Sigmoid colon (tissue), 7 donors: ENCODE data around the gene MOB3C. TPM values are rescaled to one million over a fixed set of nuclear protein-coding genes. Genes with fewer than 3 reads are reported as not detected.
A peak's percentile ranks its signal among the peaks of the same experiment; 100 is the strongest.

Source experiments
- DNase-seq: peaks from one replicate; pipeline ENCODE4 v3.0.0-alpha.2; 2019
- H3K27ac ChIP-seq, 4 donors: fragments of 200-600 bp; sonication (generic); one replicate each; pipeline ENCODE4 v1.5.1; 2016 to 2019; ENCODE audit warnings: mild to moderate bottlenecking in 1 of 4
- H3K27me3 ChIP-seq, 3 donors: fragments of 200-600 bp; sonication (generic); one replicate each; pipeline ENCODE4 v1.5.1; 2019; ENCODE audit warnings: mild to moderate bottlenecking in 1 of 3
- H3K36me3 ChIP-seq, 4 donors: fragments of 200-600 bp; sonication (generic); one replicate each; pipeline ENCODE4 v1.5.1; 2016 to 2019
- H3K4me1 ChIP-seq, 4 donors: fragments of 200-600 bp; sonication (generic); one replicate each; pipeline ENCODE4 v1.5.1; 2017 to 2019
- H3K4me3 ChIP-seq, 4 donors: fragments of 200-600 bp; sonication (generic); one replicate each; pipeline ENCODE4 v1.5.1; 2017 to 2019; ENCODE audit warnings: mild to moderate bottlenecking in 2 of 4, moderate library complexity in 1 of 4
- H3K9me3 ChIP-seq, 4 donors: fragments of 200-600 bp in 3 of 4; sonication (generic) in 3 of 4; one replicate each; pipeline versions ENCODE4 v1.5.1 to v1.6.1; 2013 to 2019
- EP300 ChIP-seq, 4 donors: sonication (generic); formaldehyde crosslinking; IDR thresholded peaks; one replicate each; pipeline ENCODE4 v1.6.1; 2017; ENCODE audit warnings: antibody characterized with exemption in 4 of 4
- POLR2A ChIP-seq, 2 donors: fragments of 450-650 bp; IDR thresholded peaks; one replicate each; pipeline ENCODE4 v1.6.1; 2016; ENCODE audit warnings: antibody characterized with exemption in 2 of 2, mild to moderate bottlenecking in 2 of 2, moderate library complexity in 2 of 2
- POLR2AphosphoS5 ChIP-seq, 4 donors: sonication (generic); formaldehyde crosslinking; IDR thresholded peaks; one replicate each; pipeline ENCODE4 v1.6.1; 2017; ENCODE audit warnings: antibody characterized with exemption in 4 of 4
- WGBS, 2 donors: extraction: QIAGEN DNeasy Blood & Tissue Kit; methylation state at CpG; one replicate each; pipeline ENCODE4 v1.1.7; 2013; 5-methylcytosine and 5-hydroxymethylcytosine counted together
- intact Hi-C: fragments of 100-400 bp; cut with DNase I; formaldehyde crosslinking; loops from one replicate; pipeline ENCODE4 v1.15.1; 2023
- polyA plus RNA-seq, 3 donors: library from polyadenylated mRNA; stranded (reverse); fragments of 200-250 nt; gene quantifications; one replicate each; pipeline ENCODE4 v1.2.3, GENCODE V29; 2013
- total RNA-seq, 4 donors: library from RNA; depleted of rRNA; stranded (reverse); fragments of >200 nt; gene quantifications; one replicate each; pipeline ENCODE4 v1.1.0, GENCODE V29; 2016
- TF ChIP-seq, protein P1 (sequence below), 4 experiments: fragments of 450-650 bp in 3 of 4; fragments of 200-600 bp in 1 of 4; IDR thresholded peaks; one replicate each; pipeline ENCODE4 v1.5.1; 2016 to 2019; ENCODE audit warnings: antibody characterized with exemption in 4 of 4, mild to moderate bottlenecking in 3 of 4, moderate library complexity in 2 of 4
- donor health status: healthy with polysubstance abuse.
- donor health status: Bipolar disorder and iron deficiency.
- donor health status: healthy.

Gene MOB3C
- total and polyA plus RNA-seq, 7 donors, result 7.8 to 25.7 (median 13.8) TPM

DNA sequence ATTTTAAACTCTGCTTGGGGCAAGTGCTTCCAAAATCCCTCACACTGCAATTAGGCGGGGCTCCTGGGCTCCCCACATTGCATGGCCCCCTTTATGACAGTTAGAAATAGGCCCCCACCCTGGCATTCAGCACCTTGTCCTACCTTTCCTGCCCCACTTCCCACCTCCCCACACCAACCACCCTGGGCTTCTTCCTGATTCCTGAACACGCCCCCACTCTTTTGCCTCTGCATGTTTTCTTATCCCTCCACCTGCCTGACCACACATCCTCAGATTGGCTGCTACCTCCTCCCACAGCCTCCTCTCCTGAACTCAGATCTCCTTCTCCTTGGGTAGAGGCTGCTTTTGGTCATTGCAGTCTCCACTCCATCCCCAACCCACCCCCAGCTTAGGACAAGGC, 1.5 kb downstream of the MOB3C start:
- H3K27ac ChIP-seq, result peak overlapping the region; percentile 94 to 98 (median 96)
- no peaks in the 10 kb centered on the region for H3K27me3 ChIP-seq
- peaks cover 0 to 61% (median 56%) of the 10 kb centered on the region in 4 donors for H3K4me1 ChIP-seq
- peaks cover under 1 to 9% (median 2%) of the 10 kb centered on the region in 4 donors for H3K36me3 ChIP-seq
- no peaks in the 10 kb centered on the region for H3K9me3 ChIP-seq
- H3K4me3 ChIP-seq, result peak overlapping the region in 2 of 4 donors; percentile 84 to 94
- DNase-seq, result no peak
- TF ChIP-seq POLR2AphosphoS5 (IDR thresholded peaks at IDR 0.05), result no peak
- TF ChIP-seq, protein P1, sequence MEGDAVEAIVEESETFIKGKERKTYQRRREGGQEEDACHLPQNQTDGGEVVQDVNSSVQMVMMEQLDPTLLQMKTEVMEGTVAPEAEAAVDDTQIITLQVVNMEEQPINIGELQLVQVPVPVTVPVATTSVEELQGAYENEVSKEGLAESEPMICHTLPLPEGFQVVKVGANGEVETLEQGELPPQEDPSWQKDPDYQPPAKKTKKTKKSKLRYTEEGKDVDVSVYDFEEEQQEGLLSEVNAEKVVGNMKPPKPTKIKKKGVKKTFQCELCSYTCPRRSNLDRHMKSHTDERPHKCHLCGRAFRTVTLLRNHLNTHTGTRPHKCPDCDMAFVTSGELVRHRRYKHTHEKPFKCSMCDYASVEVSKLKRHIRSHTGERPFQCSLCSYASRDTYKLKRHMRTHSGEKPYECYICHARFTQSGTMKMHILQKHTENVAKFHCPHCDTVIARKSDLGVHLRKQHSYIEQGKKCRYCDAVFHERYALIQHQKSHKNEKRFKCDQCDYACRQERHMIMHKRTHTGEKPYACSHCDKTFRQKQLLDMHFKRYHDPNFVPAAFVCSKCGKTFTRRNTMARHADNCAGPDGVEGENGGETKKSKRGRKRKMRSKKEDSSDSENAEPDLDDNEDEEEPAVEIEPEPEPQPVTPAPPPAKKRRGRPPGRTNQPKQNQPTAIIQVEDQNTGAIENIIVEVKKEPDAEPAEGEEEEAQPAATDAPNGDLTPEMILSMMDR (IDR thresholded peaks at IDR 0.05), result no peak
- no peak for TF ChIP-seq POLR2A (IDR thresholded peaks at IDR 0.05)
- TF ChIP-seq EP300 (IDR thresholded peaks at IDR 0.05), result no peak
- intact Hi-C loops, result no loop called here
- 91 to 93% methylated on average over 2 of the region's 2 CpGs for WGBS, 2 donors

DNA sequence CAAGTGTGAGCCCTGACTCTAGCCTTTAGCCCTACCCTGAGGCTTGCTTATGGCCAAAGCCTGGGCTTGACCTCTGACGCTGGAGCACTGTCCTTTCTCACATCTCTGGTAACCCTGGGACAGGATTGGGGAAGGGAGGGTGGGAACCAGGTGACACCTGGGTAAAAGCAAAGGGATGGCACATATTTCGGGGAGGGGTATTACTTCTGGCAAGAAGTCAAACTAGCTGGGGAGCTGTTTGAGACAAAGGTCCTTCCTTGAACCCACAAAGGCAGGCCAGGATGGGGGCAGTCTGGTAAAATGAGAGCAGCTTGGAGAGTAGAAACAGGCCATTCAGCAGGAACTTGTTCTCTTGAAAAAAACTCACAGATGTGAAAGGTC, 2.0 kb downstream of the MOB3C start:
- Histone ChIP-seq H3K9me3 (no peaks in the 10 kb centered on the region), H3K4me3 (no peak overlapping the region), H3K4me1 (peaks cover 0 to 61% (median 56%) of the 10 kb centered on the region in 4 donors), H3K27ac (peak overlapping the region; percentile 74 to 98 (median 96)), H3K36me3 (peaks cover 3 to 14% (median 7%) of the 10 kb centered on the region in 4 donors), H3K27me3 (no peaks in the 10 kb centered on the region)
- TF ChIP-seq POLR2A (IDR thresholded peaks at IDR 0.05) (no peak), EP300 (IDR thresholded peaks at IDR 0.05) (no peak), POLR2AphosphoS5 (IDR thresholded peaks at IDR 0.05) (no peak)
- TF ChIP-seq, protein P1 (IDR thresholded peaks at IDR 0.05), result no peak
- WGBS, 2 donors, result 77 to 84% methylated on average over 2 of the region's 2 CpGs
- peak; percentile 58 for DNase-seq
- intact Hi-C loops, result no loop called here

DNA sequence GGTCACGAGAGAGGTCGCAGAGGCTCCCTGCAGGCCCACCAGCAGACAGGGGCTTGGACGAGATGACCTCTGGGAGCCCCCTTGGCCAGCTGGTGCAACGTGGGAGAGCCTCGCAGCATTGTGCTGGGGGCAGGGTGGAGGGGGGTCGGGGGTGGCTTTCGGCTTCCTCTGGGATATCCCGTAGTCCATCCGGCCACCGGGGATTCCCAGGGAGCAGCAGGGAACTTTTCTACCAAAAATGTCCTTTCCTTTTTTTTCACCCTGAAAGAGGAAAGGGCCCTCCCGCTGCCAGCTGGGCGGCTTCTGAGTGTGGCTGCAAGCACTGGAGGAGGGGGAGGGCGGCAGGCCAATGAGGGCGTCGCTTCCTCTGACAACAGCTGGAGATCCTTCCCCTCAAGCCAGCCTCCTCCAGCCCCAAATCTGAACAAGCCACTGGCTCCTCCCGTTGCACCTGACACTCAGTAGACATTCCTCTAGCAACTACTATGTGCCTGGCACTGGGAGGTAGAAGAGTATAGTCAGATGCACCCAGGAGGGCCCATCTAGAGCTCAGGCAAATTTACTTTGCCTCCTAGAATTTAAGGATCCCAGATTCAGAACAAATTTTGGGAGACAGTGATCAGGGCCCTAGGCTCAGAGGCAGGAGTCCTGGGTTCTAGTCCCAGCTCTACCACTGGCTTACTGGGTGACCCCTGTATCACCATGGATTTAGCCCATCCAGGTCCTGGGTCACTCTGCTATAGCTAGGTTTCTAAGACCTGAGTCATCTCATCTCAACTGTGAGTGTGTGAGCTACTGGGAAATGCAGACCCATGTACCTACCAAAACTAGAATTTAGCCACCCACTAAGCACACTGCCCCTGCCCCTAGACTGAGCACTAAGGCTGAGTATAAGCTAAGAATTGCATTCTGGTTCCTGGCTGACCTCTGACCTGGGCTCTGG, 2.7 kb downstream of the MOB3C start:
- H3K36me3 ChIP-seq, result peaks cover 10 to 21% (median 13%) of the 10 kb centered on the region in 4 donors
- peaks cover 0 to 61% (median 56%) of the 10 kb centered on the region in 4 donors for H3K4me1 ChIP-seq
- H3K9me3 ChIP-seq, result no peaks in the 10 kb centered on the region
- WGBS, 2 donors, result 24 to 58% methylated on average over 16 of the region's 16 CpGs
- intact Hi-C loops, result no loop called here
- DNase-seq, result peak; percentile 97
- H3K27me3 ChIP-seq, result no peaks in the 10 kb centered on the region
- TF ChIP-seq EP300 (IDR thresholded peaks at IDR 0.05) (no peak), POLR2A (IDR thresholded peaks at IDR 0.05) (no peak), POLR2AphosphoS5 (IDR thresholded peaks at IDR 0.05) (peak in 3 of 4 donors; percentile 22 to 69 (median 33))
- TF ChIP-seq, protein P1 (IDR thresholded peaks at IDR 0.05), result no peak
- H3K27ac ChIP-seq, result peak overlapping the region; percentile 74 to 98 (median 96)
- peak overlapping the region in 3 of 4 donors; percentile 32 to 39 (median 37) for H3K4me3 ChIP-seq

DNA sequence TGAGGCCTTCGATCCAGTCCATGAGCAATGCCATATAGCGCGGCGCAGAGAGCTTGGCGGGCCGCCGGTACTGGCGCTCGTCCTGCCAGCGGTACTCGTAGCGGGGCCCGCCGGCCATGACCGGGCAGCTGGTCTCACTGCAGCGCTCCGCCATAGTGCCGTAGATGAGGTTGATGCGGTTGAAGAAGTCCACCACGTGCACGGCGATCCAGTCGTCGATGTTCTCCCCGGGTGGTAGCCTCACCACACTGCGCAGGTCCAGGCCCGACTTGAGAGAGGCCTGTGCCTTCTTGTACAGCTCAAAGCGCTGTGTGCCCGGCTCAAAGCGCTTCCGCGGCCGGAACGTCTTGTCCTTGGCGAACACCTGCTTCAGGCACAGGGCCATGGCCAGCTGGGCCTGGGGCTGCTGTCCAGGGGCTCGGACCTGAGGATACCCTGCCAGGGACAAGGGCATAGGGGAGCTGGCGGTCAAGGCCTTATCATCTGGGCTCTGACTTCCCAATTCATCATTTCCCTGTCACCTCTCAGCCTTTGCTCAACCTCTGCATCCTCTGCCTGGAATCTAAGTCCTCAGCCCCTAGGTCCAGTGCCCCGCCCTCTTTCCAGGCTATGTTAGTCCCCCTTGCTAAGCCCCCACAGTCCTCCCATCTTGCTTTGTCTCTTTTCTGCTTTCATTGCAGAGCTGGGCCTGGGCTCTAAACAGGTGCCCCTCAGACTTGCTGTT, 3.5 kb downstream of the MOB3C start:
- Histone ChIP-seq H3K27ac (peak overlapping the region; percentile 74 to 98 (median 96)), H3K4me3 (peak overlapping the region in 3 of 4 donors; percentile 32 to 39 (median 37)), H3K9me3 (no peaks in the 10 kb centered on the region), H3K27me3 (no peaks in the 10 kb centered on the region), H3K4me1 (peaks cover 0 to 61% (median 56%) of the 10 kb centered on the region in 4 donors), H3K36me3 (peaks cover 18 to 29% (median 22%) of the 10 kb centered on the region in 4 donors)
- TF ChIP-seq POLR2A (IDR thresholded peaks at IDR 0.05) (no peak), EP300 (IDR thresholded peaks at IDR 0.05) (no peak), POLR2AphosphoS5 (IDR thresholded peaks at IDR 0.05) (no peak)
- TF ChIP-seq, protein P1 (IDR thresholded peaks at IDR 0.05), result no peak
- WGBS, 2 donors, result 95% methylated on average over 38 of the region's 38 CpGs
- DNase-seq, result peak; percentile 60
- intact Hi-C loops, result no loop called here
